GOT3 (cell line): ENCODE results near the gene GNAT2.

ENCODE experiments used
- DNase-seq: peaks from one replicate; lab custom pipeline; 2025; ENCODE audit warnings: mixed read lengths; lab: John Stamatoyannopoulos, UW

The GNAT2 gene

GRCh38 chr1:109610609-109611307, 8.7 kb downstream of the GNAT2 start:
- no peak for DNase-seq

- no peak for DNase-seq
These were observed 9.5 kb downstream of the GNAT2 start for GRCh38 chr1:109609881-109610280.

- no peak for DNase-seq
These were observed 14.0 kb downstream of the GNAT2 start for GRCh38 chr1:109605381-109605780.

GRCh38 chr1:109603229-109603628, 16.2 kb downstream of the GNAT2 start:
- no peak for DNase-seq

GRCh38 chr1:109598655-109599054, 20.8 kb downstream of the GNAT2 start:
- no peak for DNase-seq

GRCh38 chr1:109598156-109598555, 21.3 kb downstream of the GNAT2 start:
- DNase-seq = no peak

GRCh38 chr1:109595531-109595930, 23.9 kb downstream of the GNAT2 start:
- no peak for DNase-seq

- DNase-seq = no peak
These were observed 26.5 kb downstream of the GNAT2 start for GRCh38 chr1:109592916-109593315.

GRCh38 chr1:109589679-109590078, 29.7 kb downstream of the GNAT2 start:
- no peak for DNase-seq

- DNase-seq = no peak
These were observed 30.2 kb downstream of the GNAT2 start for GRCh38 chr1:109589177-109589576.

GRCh38 chr1:109586055-109586454, 33.4 kb downstream of the GNAT2 start:
- DNase-seq = no peak

- DNase-seq = no peak
These were observed 34.6 kb downstream of the GNAT2 start for GRCh38 chr1:109584766-109585165.

- no peak for DNase-seq
These were observed 37.4 kb downstream of the GNAT2 start for GRCh38 chr1:109582021-109582420.

GRCh38 chr1:109579491-109579890, 39.9 kb downstream of the GNAT2 start:
- DNase-seq = no peak

- no peak for DNase-seq
These were observed 40.4 kb downstream of the GNAT2 start for GRCh38 chr1:109578947-109579443.

- no peak for DNase-seq
These were observed 45.6 kb downstream of the GNAT2 start for GRCh38 chr1:109573785-109574184.

- DNase-seq = no peak
These were observed 49.0 kb downstream of the GNAT2 start for GRCh38 chr1:109570414-109570813.

- no peak for DNase-seq
These were observed 50.1 kb downstream of the GNAT2 start for GRCh38 chr1:109569323-109569722.

- no peak for DNase-seq
These were observed 51.3 kb downstream of the GNAT2 start for GRCh38 chr1:109567877-109568672.

GRCh38 chr1:109566982-109567381, 52.4 kb downstream of the GNAT2 start:
- no peak for DNase-seq

- DNase-seq = no peak
These were observed 54.2 kb downstream of the GNAT2 start for GRCh38 chr1:109565241-109565640.

- no peak for DNase-seq
These were observed 55.1 kb downstream of the GNAT2 start for GRCh38 chr1:109564194-109564878.

- no peak for DNase-seq
These were observed 59.4 kb downstream of the GNAT2 start for GRCh38 chr1:109559995-109560394.
